Astrocyte of the cerebellum (primary cell): ENCODE measurements around the gene CDK14.

Experiments
- DNase-seq: peaks from one replicate; pipeline ENCODE4 v3.0.0-alpha.2; 2011; ENCODE audit warnings: low read depth
- H3K4me3 ChIP-seq: 2 replicates; pipeline ENCODE4 v1.5.1; 2011; ENCODE audit warnings: mild to moderate bottlenecking, low read depth, low read length, moderate library complexity
- CTCF ChIP-seq: IDR thresholded peaks from 2 replicates; pipeline ENCODE4 v1.5.1; 2012; ENCODE audit warnings: low read length, low read depth, moderate library complexity, mild to moderate bottlenecking; ENCODE audit errors: missing control alignments
- in situ Hi-C: cut with HindIII; loops from 2 replicates; pipeline ENCODE4 v1.10.0; 2017; ENCODE audit warnings: low sequenced_read_pairs

The CDK14 gene

GRCh38 chr7:91128683-91129348 is 532.7 kb downstream of the CDK14 start:
- in situ Hi-C loops, result no loop called here
- DNase-seq, result no peak
- TF ChIP-seq CTCF, result no peak
- H3K4me3 ChIP-seq, result no peak overlapping the region

- no peak overlapping the region for H3K4me3 ChIP-seq
- DNase-seq, result no peak
- in situ Hi-C loops, result no loop called here
- no peak for TF ChIP-seq CTCF
Measured at GRCh38 chr7:91135300-91135699, 539.2 kb downstream of the CDK14 start.

GRCh38 chr7:91135703-91136430 is 539.7 kb downstream of the CDK14 start:
- no peak for TF ChIP-seq CTCF
- H3K4me3 ChIP-seq, result no peak overlapping the region
- no peak for DNase-seq
- in situ Hi-C loops, result no loop called here

- H3K4me3 ChIP-seq, result no peak overlapping the region
- no peak for TF ChIP-seq CTCF
- in situ Hi-C loops, result no loop called here
- no peak for DNase-seq
Measured at GRCh38 chr7:91137153-91137787, 541.1 kb downstream of the CDK14 start.

GRCh38 chr7:91137788-91138368 is 541.8 kb downstream of the CDK14 start:
- no peak for DNase-seq
- in situ Hi-C loops, result no loop called here
- TF ChIP-seq CTCF, result no peak
- no peak overlapping the region for H3K4me3 ChIP-seq

- DNase-seq, result no peak
- H3K4me3 ChIP-seq, result no peak overlapping the region
- no peak for TF ChIP-seq CTCF
- in situ Hi-C loops, result no loop called here
Measured at GRCh38 chr7:91140286-91140685, 544.2 kb downstream of the CDK14 start.
